Measurements from ENCODE around the gene CCSER1. TPM values are rescaled to one million over a fixed set of nuclear protein-coding genes. Genes with fewer than 3 reads are reported as not detected.

Gene CCSER1
- total and polyA plus RNA-seq, 2 of the 8 experiments (the other 6 are each of a cell fraction or from before 2014, with no cell fraction given) = 0.26 to 0.84 TPM

DNA sequence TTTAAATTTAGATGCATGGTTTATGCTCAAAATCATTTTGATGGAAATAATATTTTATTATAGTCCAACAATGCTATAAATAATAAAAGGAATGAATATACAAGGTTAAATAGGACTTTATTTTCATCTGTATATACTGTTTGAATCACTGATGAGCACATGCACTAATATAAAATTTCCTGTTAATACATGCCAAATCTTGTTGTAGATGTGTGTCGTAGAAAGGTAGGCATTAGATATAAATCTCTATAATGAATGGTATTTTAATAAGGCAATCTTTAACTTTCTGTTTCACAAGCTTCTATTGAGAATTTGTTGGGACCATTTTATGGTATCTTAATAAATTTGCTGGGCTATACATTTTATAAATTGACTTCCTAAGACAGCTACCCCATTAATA, 868.8 kb downstream of the CCSER1 start (continued):
- TF ChIP-seq CHD7 (IDR thresholded peaks at IDR 0.05; ENCODE audit: insufficient replicate concordance, low read length) = no peak
- TF ChIP-seq SUZ12 (IDR thresholded peaks at IDR 0.05; ENCODE audit: low read length) = no peak
- TF ChIP-seq PHF8 (conservative IDR thresholded peaks at IDR 0.05; ENCODE audit: low read depth, low read length) = no peak
- TF ChIP-seq CHD2 (IDR thresholded peaks at IDR 0.05; ENCODE audit: low read length) = no peak
- TF ChIP-seq KDM4A (IDR thresholded peaks at IDR 0.05; ENCODE audit: low read depth, low read length, severe bottlenecking) = no peak
- TF ChIP-seq CHD1 (IDR thresholded peaks at IDR 0.05; ENCODE audit: low read depth, low read length) = no peak
- no peak for TF ChIP-seq TBP (IDR thresholded peaks at IDR 0.05; ENCODE audit: low read depth, low read length)
- TF ChIP-seq POU5F1 (IDR thresholded peaks at IDR 0.05; ENCODE audit: low read depth, low read length) = no peak
- TF ChIP-seq CEBPB (IDR thresholded peaks at IDR 0.05; ENCODE audit: low read depth, low read length) = no peak
- no peak for TF ChIP-seq TEAD4 (IDR thresholded peaks at IDR 0.05; ENCODE audit: low read depth, low read length)
- TF ChIP-seq CTBP2 (IDR thresholded peaks at IDR 0.05; ENCODE audit: borderline replicate concordance, insufficient read depth, insufficient read length, low read length) = no peak
